Naive B cell (primary cell): ENCODE results near the gene ZNF219. TPM values are rescaled to one million over a fixed set of nuclear protein-coding genes. Genes with fewer than 3 reads are reported as not detected.

Source experiments
- ATAC-seq, 2 donors: fragments of 150-1000 bp; cut with Tn5 transposase; 2 replicates each; pipeline ENCODE4 v1.10.0; 2021; ENCODE audit warnings: low read depth in 2 of 2, mild to moderate bottlenecking in 2 of 2, moderate library complexity in 2 of 2
- DNase-seq: peaks from one replicate; pipeline ENCODE4 v3.0.0; 2022
- H3K27ac Mint-ChIP-seq, 6 donors: one replicate each; pipeline ENCODE4 v1.8.0; 2020 to 2022; ENCODE audit warnings: mild to moderate bottlenecking in 6 of 6, mixed read lengths in 6 of 6, moderate library complexity in 5 of 6, inconsistent platforms in 2 of 6
- H3K27me3 Mint-ChIP-seq, 3 donors: one replicate each; pipeline ENCODE4 v1.8.0; 2021 to 2022; ENCODE audit warnings: mixed read lengths in 3 of 3, mild to moderate bottlenecking in 1 of 3
- H3K36me3 Mint-ChIP-seq, 2 donors: one replicate each; pipeline ENCODE4 v1.8.0; 2020 to 2022; ENCODE audit warnings: mixed read lengths in 2 of 2, inconsistent platforms in 1 of 2, mild to moderate bottlenecking in 1 of 2
- H3K4me1 Mint-ChIP-seq, 3 donors: one replicate each; pipeline ENCODE4 v1.8.0; 2020 to 2022; ENCODE audit warnings: mixed read lengths in 3 of 3, inconsistent platforms in 1 of 3, mild to moderate bottlenecking in 1 of 3, moderate library complexity in 1 of 3
- H3K4me3 Mint-ChIP-seq, 8 donors: one replicate each; pipeline ENCODE4 v1.8.0; 2020 to 2022; ENCODE audit warnings: mild to moderate bottlenecking in 8 of 8, mixed read lengths in 8 of 8, moderate library complexity in 8 of 8, inconsistent platforms in 2 of 8
- H3K9me3 Mint-ChIP-seq, 7 donors: one replicate each; pipeline ENCODE4 v1.8.0; 2020 to 2022; ENCODE audit warnings: mixed read lengths in 7 of 7, mild to moderate bottlenecking in 5 of 7, inconsistent platforms in 2 of 7, moderate library complexity in 1 of 7
- polyA plus RNA-seq, 6 donors: library from polyadenylated mRNA; unstranded; fragments of 300-500 nt; fragmentation: Illumina TruSeq; gene quantifications; one replicate each; pipeline ENCODE4 v1.2.3, GENCODE V29; 2021; ENCODE audit warnings: low read depth in 6 of 6

ZNF219 gene
- polyA plus RNA-seq, 6 donors from 2014 or later: 0.13 to 1.1 (median 0.56) TPM; not detected in 2

GRCh38 chr14:21075719-21076437, 22.6 kb downstream of the ZNF219 start:
- no peak for DNase-seq
- Mint-ChIP-seq H3K27me3 (peaks cover 0 to 21% (median 18%) of the 10 kb centered on the region in 3 donors), H3K36me3 (no peaks in the 10 kb centered on the region), H3K27ac (no peak overlapping the region), H3K4me3 (peak overlapping the region in 1 of 8 donors; percentile 1), H3K9me3 (no peaks in the 10 kb centered on the region), H3K4me1 (peaks cover 19 to 24% (median 22%) of the 10 kb centered on the region in 3 donors)
- no peak for ATAC-seq

GRCh38 chr14:21074398-21075272, 23.8 kb downstream of the ZNF219 start:
- H3K9me3 Mint-ChIP-seq: no peaks in the 10 kb centered on the region
- H3K4me1 Mint-ChIP-seq: peaks cover 28 to 32% (median 30%) of the 10 kb centered on the region in 3 donors
- no peak for DNase-seq
- H3K36me3 Mint-ChIP-seq: no peaks in the 10 kb centered on the region
- peaks cover 0 to 27% (median 14%) of the 10 kb centered on the region in 3 donors for H3K27me3 Mint-ChIP-seq
- no peak overlapping the region for H3K4me3 Mint-ChIP-seq
- H3K27ac Mint-ChIP-seq: no peak overlapping the region
- no peak for ATAC-seq

GRCh38 chr14:21073921-21074320, 24.5 kb downstream of the ZNF219 start:
- Mint-ChIP-seq H3K9me3 (no peaks in the 10 kb centered on the region), H3K27me3 (peaks cover 0 to 35% (median 21%) of the 10 kb centered on the region in 3 donors), H3K4me1 (peaks cover 36 to 39% (median 37%) of the 10 kb centered on the region in 3 donors)

GRCh38 chr14:21072781-21073339, 25.6 kb downstream of the ZNF219 start:
- H3K4me1 Mint-ChIP-seq: peaks cover 42 to 44% (median 42%) of the 10 kb centered on the region in 3 donors
- H3K9me3 Mint-ChIP-seq: no peaks in the 10 kb centered on the region
- H3K36me3 Mint-ChIP-seq: no peaks in the 10 kb centered on the region
- peaks cover 4 to 44% (median 29%) of the 10 kb centered on the region in 3 donors for H3K27me3 Mint-ChIP-seq
- peak overlapping the region in 1 of 6 donors; percentile 83 for H3K27ac Mint-ChIP-seq
- peak overlapping the region in 6 of 8 donors; percentile 85 to 95 (median 92) for H3K4me3 Mint-ChIP-seq
- DNase-seq (no peak), ATAC-seq (no peak)

More at GRCh38 chr14:21073921-21074320, 24.5 kb downstream of the ZNF219 start:
- Mint-ChIP-seq H3K27ac (peak overlapping the region in 1 of 6 donors; percentile 63), H3K36me3 (no peaks in the 10 kb centered on the region), H3K4me3 (peak overlapping the region in 4 of 8 donors; percentile 3 to 59 (median 30))
- DNase-seq: no peak
- no peak for ATAC-seq

- peaks cover 4 to 44% (median 29%) of the 10 kb centered on the region in 3 donors for H3K27me3 Mint-ChIP-seq
- H3K4me3 Mint-ChIP-seq: peak overlapping the region in 7 of 8 donors; percentile 85 to 95 (median 91)
- ATAC-seq (no peak), DNase-seq (no peak)
- H3K27ac Mint-ChIP-seq: peak overlapping the region in 1 of 6 donors; percentile 83
- H3K36me3 Mint-ChIP-seq: no peaks in the 10 kb centered on the region
- H3K9me3 Mint-ChIP-seq: no peaks in the 10 kb centered on the region
- peaks cover 39 to 42% (median 39%) of the 10 kb centered on the region in 3 donors for H3K4me1 Mint-ChIP-seq
Observed at GRCh38 chr14:21072031-21072473, 26.4 kb downstream of the ZNF219 start.

- H3K27me3 Mint-ChIP-seq: peaks cover 9 to 44% (median 32%) of the 10 kb centered on the region in 3 donors
Observed at GRCh38 chr14:21071225-21072030, 27.0 kb downstream of the ZNF219 start.

GRCh38 chr14:21070610-21071224, 27.7 kb downstream of the ZNF219 start:
- Mint-ChIP-seq H3K9me3 (no peaks in the 10 kb centered on the region), H3K27ac (peak overlapping the region in 4 of 6 donors; percentile 19 to 87 (median 73)), H3K4me3 (peak overlapping the region; percentile 85 to 95 (median 90)), H3K4me1 (peaks cover 39 to 42% (median 39%) of the 10 kb centered on the region in 3 donors), H3K36me3 (no peaks in the 10 kb centered on the region), H3K27me3 (peaks cover 9 to 50% (median 39%) of the 10 kb centered on the region in 3 donors)
- ATAC-seq (peak; percentile 26), DNase-seq (peak; percentile 18)

More at GRCh38 chr14:21071225-21072030, 27.0 kb downstream of the ZNF219 start:
- no peaks in the 10 kb centered on the region for H3K9me3 Mint-ChIP-seq
- H3K4me1 Mint-ChIP-seq: peaks cover 39 to 42% (median 39%) of the 10 kb centered on the region in 3 donors
- ATAC-seq (peak; percentile 56 to 70), DNase-seq (peak; percentile 68)
- no peaks in the 10 kb centered on the region for H3K36me3 Mint-ChIP-seq
- H3K4me3 Mint-ChIP-seq: peak overlapping the region; percentile 85 to 95 (median 90)
- H3K27ac Mint-ChIP-seq: peak overlapping the region in 4 of 6 donors; percentile 40 to 87 (median 67)

- Mint-ChIP-seq H3K4me1 (peaks cover 39 to 42% (median 39%) of the 10 kb centered on the region in 3 donors), H3K9me3 (no peaks in the 10 kb centered on the region), H3K4me3 (peak within 1 kb of the TSS; percentile 85 to 95 (median 92)), H3K27me3 (peaks cover 9 to 56% (median 45%) of the 10 kb centered on the region in 3 donors), H3K36me3 (no peaks in the 10 kb centered on the region), H3K27ac (peak within 1 kb of the TSS in 5 of 6 donors; percentile 34 to 91 (median 87))
- DNase-seq (peak; percentile 19), ATAC-seq (peak; percentile 6 to 13)
Observed at GRCh38 chr14:21070083-21070609, 28.3 kb downstream of the ZNF219 start, which contains the start of gene ARHGEF40. ARHGEF40 (plus strand) TSS chr14:21070304; CDS start chr14:21070397, 93 bp downstream.

GRCh38 chr14:21069388-21070082, 28.9 kb downstream of the ZNF219 start:
- peak overlapping the region in 5 of 6 donors; percentile 34 to 91 (median 47) for H3K27ac Mint-ChIP-seq
- peaks cover 9 to 58% (median 45%) of the 10 kb centered on the region in 3 donors for H3K27me3 Mint-ChIP-seq
- peak overlapping the region; percentile 83 to 95 (median 90) for H3K4me3 Mint-ChIP-seq
- ATAC-seq (peak; percentile 14 to 25), DNase-seq (peak; percentile 22)
- peaks cover 39 to 42% (median 39%) of the 10 kb centered on the region in 3 donors for H3K4me1 Mint-ChIP-seq
- no peaks in the 10 kb centered on the region for H3K36me3 Mint-ChIP-seq
- no peaks in the 10 kb centered on the region for H3K9me3 Mint-ChIP-seq

- Mint-ChIP-seq H3K27ac (peak overlapping the region in 2 of 6 donors; percentile 47 to 90), H3K4me1 (peaks cover 39 to 42% (median 39%) of the 10 kb centered on the region in 3 donors), H3K9me3 (no peaks in the 10 kb centered on the region), H3K27me3 (peaks cover 9 to 58% (median 43%) of the 10 kb centered on the region in 3 donors), H3K36me3 (no peaks in the 10 kb centered on the region), H3K4me3 (peak overlapping the region; percentile 83 to 95 (median 90))
- ATAC-seq (peak; percentile 60 to 61), DNase-seq (peak; percentile 60)
Observed at GRCh38 chr14:21068521-21069387, 29.7 kb downstream of the ZNF219 start.
